Measurements from ENCODE around the gene BRDT.
"Not testable (repeated sequence)": the region's sequence is repeated elsewhere in the genome, so short reads cannot be mapped to it uniquely, and the experiment has no call there.

BRDT gene

DNA sequence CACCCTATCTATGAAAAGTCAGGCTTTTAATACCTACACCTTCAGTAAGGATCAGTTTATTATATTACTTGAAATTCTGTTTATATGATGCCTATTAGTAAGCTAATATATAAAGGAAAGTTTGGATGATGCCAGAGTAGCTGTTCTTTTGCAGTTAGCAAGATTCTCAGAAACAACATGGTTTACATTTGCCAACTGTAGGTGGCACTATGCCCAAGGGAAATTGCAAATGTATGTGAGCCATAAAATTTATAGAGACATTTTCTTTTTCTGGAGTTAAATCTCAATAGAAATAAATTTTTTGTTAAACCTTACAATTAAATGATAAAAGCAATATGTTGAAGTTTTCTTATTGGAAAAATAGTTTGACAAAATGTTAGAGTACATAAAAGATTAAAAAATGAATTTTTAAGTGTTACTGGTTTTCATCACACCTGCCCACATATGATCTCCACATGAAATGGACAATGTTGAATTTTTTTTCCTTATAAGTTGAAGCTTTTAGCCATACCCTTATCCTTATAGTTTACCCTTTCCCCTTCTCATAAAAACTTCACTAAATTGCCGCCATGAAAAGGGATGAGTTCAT is 48.5 kb downstream of the BRDT start:
- TF ChIP-seq, protein P1, sequence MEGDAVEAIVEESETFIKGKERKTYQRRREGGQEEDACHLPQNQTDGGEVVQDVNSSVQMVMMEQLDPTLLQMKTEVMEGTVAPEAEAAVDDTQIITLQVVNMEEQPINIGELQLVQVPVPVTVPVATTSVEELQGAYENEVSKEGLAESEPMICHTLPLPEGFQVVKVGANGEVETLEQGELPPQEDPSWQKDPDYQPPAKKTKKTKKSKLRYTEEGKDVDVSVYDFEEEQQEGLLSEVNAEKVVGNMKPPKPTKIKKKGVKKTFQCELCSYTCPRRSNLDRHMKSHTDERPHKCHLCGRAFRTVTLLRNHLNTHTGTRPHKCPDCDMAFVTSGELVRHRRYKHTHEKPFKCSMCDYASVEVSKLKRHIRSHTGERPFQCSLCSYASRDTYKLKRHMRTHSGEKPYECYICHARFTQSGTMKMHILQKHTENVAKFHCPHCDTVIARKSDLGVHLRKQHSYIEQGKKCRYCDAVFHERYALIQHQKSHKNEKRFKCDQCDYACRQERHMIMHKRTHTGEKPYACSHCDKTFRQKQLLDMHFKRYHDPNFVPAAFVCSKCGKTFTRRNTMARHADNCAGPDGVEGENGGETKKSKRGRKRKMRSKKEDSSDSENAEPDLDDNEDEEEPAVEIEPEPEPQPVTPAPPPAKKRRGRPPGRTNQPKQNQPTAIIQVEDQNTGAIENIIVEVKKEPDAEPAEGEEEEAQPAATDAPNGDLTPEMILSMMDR (IDR thresholded peaks at IDR 0.05; ENCODE audit: low read depth, low read length), result peak; percentile 64
- no peak overlapping the region for H3K4me3 ChIP-seq (ENCODE audit: low read depth, low read length)
- in situ Hi-C loops (cut with HindIII; ENCODE audit: low sequenced_read_pairs), result no loop called here
- peak; percentile 65 for DNase-seq (ENCODE audit: low read depth, low spot score)

DNA sequence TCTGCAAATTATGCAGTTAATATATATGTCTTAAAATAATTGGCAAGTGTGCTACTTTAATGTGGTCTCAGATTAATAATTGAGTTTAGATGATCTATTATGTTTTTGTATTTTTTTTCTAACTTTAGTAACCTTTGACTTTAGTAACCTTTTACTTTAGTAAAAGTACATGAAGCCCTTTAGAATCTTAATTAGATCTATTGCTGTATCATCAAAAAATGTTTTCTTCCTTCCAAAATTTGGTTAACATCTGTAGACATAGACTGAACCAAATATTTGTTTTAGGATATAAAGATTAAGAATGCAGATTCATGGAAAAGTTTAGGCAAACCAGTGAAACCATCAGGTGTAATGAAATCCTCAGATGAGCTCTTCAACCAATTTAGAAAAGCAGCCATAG is 54.9 kb downstream of the BRDT start:
- TF ChIP-seq, protein P1 (IDR thresholded peaks at IDR 0.05; ENCODE audit: low read depth, low read length), result no peak
- in situ Hi-C loops (cut with HindIII; ENCODE audit: low sequenced_read_pairs), result no loop called here

DNA sequence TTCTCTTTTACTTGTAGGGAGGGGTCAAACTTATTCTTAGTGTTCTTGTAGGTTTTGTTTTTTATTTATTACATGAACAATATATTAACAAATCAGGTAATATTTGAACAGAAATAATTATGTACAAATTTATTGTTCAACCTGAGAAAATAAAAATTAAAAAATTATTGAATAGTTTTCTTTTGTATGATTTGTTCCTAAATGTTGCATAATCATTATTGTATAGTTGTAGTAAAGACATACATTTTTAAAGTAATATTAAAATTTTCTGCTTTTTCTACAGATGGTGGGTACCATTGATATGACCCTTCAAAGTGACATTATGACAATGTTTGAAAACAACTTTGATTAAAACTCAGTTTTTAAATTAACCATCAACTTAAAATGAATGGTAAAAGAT is 64.7 kb downstream of the BRDT start:
- DNase-seq (ENCODE audit: low read depth, low spot score), result no peak
- TF ChIP-seq, protein P1 (IDR thresholded peaks at IDR 0.05; ENCODE audit: low read depth, low read length), result no peak
- H3K4me3 ChIP-seq (ENCODE audit: low read depth, low read length), result no peak overlapping the region
- in situ Hi-C loops (cut with HindIII; ENCODE audit: low sequenced_read_pairs), result no loop called here

More for the DNA sequence above, 54.9 kb downstream of the BRDT start:
- no peak for DNase-seq (ENCODE audit: low read depth, low spot score)
- H3K4me3 ChIP-seq (ENCODE audit: low read depth, low read length), result no peak overlapping the region

DNA sequence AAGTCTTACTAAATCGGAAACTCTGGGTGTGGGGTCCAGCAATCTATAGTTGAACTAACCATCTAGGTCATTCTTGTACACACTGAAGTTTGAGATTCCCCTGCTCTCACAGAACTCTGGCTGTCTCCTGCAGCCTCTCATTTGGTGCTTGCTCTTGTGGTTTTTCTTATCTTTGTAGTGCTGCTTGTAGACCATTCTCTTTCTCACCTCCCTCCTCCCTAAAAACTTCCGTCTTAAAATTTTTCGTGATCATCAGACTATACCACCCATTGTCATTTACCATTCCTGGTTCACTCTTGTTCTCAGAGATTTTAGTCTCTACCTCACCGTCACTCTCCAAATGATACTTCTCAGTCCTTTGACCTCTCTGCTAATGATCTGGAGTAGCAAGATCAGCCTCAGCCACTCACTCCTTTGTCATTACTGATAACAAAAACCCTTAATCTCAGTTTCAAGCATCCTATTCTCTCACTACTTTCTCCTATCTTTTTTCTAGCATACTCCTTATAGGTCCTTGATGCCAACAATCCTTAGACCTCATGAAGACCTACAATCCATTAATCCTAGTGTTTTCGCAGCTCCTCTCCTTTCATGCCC is 67.6 kb downstream of the BRDT start:
- in situ Hi-C loops (cut with HindIII; ENCODE audit: low sequenced_read_pairs), result no loop called here
- TF ChIP-seq, protein P1 (IDR thresholded peaks at IDR 0.05; ENCODE audit: low read depth, low read length), result no peak
- no peak for DNase-seq (ENCODE audit: low read depth, low spot score)
- no peak overlapping the region for H3K4me3 ChIP-seq (ENCODE audit: low read depth, low read length)

DNA sequence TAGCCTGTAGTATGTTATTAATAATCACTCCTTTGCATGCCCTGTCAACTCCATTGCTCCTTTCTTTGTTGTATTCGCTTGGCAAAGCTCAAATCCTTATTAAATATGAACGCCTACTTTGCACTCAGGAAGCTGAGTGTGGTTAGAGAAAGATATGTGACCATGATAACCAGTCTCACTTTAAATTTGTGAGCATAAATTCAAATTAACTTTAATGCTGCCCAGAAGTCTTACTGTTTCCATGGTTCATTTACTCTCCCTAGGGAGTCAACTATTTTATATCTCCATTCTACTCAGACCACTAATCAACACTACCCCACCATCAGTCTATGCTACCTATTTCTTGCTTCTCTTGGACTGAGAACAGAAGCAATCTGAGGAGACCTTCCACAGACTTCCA is 68.5 kb downstream of the BRDT start:
- in situ Hi-C loops (cut with HindIII; ENCODE audit: low sequenced_read_pairs), result no loop called here
- no peak for DNase-seq (ENCODE audit: low read depth, low spot score)
- TF ChIP-seq, protein P1 (IDR thresholded peaks at IDR 0.05; ENCODE audit: low read depth, low read length), result no peak
- no peak overlapping the region for H3K4me3 ChIP-seq (ENCODE audit: low read depth, low read length)

DNA sequence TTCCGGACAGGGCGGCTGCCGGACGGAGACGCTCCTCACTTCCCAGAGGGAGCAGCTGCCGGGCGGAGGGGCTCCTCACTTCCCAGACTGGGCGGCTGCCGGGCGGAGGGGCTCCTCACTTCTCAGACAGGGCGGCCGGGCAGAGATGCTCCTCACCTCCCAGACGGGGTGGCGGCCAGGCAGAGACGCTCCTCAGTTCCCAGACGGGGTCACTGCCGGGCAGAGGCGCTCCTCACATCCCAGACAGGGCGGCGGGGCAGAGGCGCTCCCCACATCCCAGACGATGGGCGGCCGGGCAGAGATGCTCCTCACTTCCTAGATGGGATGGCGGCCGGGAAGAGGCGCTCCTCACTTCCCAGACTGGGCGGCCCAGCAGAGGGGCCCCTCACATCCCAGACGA is 76.8 kb downstream of the BRDT start:
- DNase-seq (ENCODE audit: low read depth, low spot score); H3K4me3 ChIP-seq (ENCODE audit: low read depth, low read length); in situ Hi-C loops (cut with HindIII; ENCODE audit: low sequenced_read_pairs): not testable (repeated sequence)

DNA sequence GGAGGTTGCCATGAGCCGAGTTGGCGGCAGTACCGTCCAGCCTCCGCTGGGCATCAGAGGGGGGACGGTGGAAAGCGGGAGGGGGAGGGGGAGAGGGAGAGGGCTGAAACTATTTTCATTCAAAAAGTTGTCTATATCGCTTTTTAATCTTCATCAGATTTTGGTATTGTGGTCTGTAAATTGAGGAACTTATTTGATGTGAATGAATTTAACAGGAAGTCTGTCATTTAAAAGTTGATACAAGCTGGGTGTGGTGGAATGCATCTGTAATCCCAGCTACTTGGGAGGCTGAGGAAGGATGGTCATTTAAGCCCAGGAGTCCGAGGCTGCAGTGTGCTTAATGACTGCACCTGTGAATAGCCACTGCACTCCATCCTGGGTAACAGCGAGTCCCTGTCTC is 77.6 kb downstream of the BRDT start:
- in situ Hi-C loops (cut with HindIII; ENCODE audit: low sequenced_read_pairs), result no loop called here
- H3K4me3 ChIP-seq (ENCODE audit: low read depth, low read length), result no peak overlapping the region
- TF ChIP-seq, protein P1 (IDR thresholded peaks at IDR 0.05; ENCODE audit: low read depth, low read length), result no peak
- no peak for DNase-seq (ENCODE audit: low read depth, low spot score)
